Stomach (tissue), 4 donors: ENCODE data around the gene SAMD3.

Experiments used
- POLR2AphosphoS5 ChIP-seq, 3 donors: sonication (generic); formaldehyde crosslinking; IDR thresholded peaks; one replicate each; pipeline ENCODE4 v1.6.1; 2016; ENCODE audit warnings: antibody characterized with exemption in 3 of 3
- TF ChIP-seq, protein P1 (sequence below), 7 experiments: fragments of 450-650 bp in 4 of 7; fragments of 200-600 bp in 3 of 7; sonication (generic) in 3 of 7; IDR thresholded peaks; one replicate each; pipeline ENCODE4 v1.5.1; 2016 to 2019; ENCODE audit warnings: antibody characterized with exemption in 7 of 7, control low read depth in 2 of 7, mild to moderate bottlenecking in 1 of 7

DNA sequence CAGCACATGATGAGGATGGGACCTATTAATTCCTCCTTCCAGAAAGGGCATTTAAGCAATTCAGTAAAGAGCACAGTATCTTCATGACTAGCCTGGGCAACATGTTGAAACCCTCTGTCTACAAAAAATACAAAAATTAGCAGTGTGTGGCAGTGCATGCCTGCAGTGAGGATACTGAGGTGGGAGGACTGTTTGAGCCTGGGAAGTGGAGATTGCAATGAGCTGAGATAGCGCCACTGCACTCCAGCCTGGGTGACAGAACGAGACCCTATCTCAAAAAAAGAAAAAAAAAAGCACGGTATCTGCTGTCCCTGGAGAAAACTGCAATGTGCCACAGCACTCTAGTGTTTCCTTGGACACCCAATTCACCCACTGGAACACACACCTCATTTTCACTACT lies 18.4 kb downstream of the SAMD3 start:
- TF ChIP-seq POLR2AphosphoS5 (IDR thresholded peaks at IDR 0.05), result no peak
- TF ChIP-seq, protein P1, sequence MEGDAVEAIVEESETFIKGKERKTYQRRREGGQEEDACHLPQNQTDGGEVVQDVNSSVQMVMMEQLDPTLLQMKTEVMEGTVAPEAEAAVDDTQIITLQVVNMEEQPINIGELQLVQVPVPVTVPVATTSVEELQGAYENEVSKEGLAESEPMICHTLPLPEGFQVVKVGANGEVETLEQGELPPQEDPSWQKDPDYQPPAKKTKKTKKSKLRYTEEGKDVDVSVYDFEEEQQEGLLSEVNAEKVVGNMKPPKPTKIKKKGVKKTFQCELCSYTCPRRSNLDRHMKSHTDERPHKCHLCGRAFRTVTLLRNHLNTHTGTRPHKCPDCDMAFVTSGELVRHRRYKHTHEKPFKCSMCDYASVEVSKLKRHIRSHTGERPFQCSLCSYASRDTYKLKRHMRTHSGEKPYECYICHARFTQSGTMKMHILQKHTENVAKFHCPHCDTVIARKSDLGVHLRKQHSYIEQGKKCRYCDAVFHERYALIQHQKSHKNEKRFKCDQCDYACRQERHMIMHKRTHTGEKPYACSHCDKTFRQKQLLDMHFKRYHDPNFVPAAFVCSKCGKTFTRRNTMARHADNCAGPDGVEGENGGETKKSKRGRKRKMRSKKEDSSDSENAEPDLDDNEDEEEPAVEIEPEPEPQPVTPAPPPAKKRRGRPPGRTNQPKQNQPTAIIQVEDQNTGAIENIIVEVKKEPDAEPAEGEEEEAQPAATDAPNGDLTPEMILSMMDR (IDR thresholded peaks at IDR 0.05), result no peak
